ENCODE data around the gene HABP4. TPM values are rescaled to one million over a fixed set of nuclear protein-coding genes. Genes with fewer than 3 reads are reported as not detected.

Gene HABP4
- total and polyA plus RNA-seq, 4 donors = 1.1 to 4.0 (median 2.9) TPM

DNA sequence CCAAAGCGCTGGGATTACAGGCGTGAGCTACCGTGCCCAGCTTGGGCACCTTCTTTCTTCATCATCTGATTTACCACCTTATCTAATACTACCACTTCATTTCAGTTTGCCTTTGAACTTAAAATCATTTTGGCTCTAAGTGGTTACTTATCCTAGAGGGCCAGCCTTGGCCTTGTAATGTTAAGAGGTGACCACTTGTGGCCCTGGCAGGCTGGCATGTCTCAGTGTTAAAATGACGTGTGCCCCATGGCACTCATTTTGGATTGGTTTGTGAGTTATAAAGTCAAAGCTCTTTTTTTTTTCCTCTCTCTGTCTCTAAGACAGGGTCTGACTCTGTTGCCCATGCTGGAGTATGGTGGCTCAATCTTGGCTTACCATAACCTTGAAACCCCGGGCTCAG is 17.8 kb downstream of the HABP4 start:
- Histone ChIP-seq H3K9me3 (ENCODE audit: control insufficient read depth in 4 of 4, low read length in 3 of 4) (no peaks in the 10 kb centered on the region), H3K27me3 (ENCODE audit: control insufficient read depth in 4 of 4, insufficient read depth in 4 of 4, low read length in 3 of 4) (no peaks in the 10 kb centered on the region), H3K4me3 (ENCODE audit: low read depth in 1 of 3, low read length in 3 of 3) (no peak overlapping the region), H3K4me1 (ENCODE audit: control insufficient read depth in 4 of 4, insufficient read depth in 4 of 4, low read length in 3 of 4) (no peaks in the 10 kb centered on the region), H3K36me3 (ENCODE audit: control insufficient read depth in 4 of 4, insufficient read depth in 3 of 4, low read depth in 1 of 4, low read length in 3 of 4) (peaks cover 0 to 2% (median 1%) of the 10 kb centered on the region in 4 donors), H3K9ac (ENCODE audit: low read depth in 1 of 2, low read length in 2 of 2) (no peak overlapping the region), H3K27ac (ENCODE audit: low read depth in 1 of 2, low read length in 2 of 2) (no peak overlapping the region)
- TF ChIP-seq EGR1 (IDR thresholded peaks at IDR 0.05; ENCODE audit: low read depth in 2 of 2) (no peak), HNF4A (conservative IDR thresholded peaks at IDR 0.05) (no peak), FOXA1 (IDR thresholded peaks at IDR 0.05) (no peak), NR2F2 (IDR thresholded peaks at IDR 0.05) (no peak), JUND (IDR thresholded peaks at IDR 0.05) (no peak), FOXA2 (IDR thresholded peaks at IDR 0.05) (no peak), RXRA (IDR thresholded peaks at IDR 0.05) (no peak), HNF4G (IDR thresholded peaks at IDR 0.05) (no peak), GABPA (IDR thresholded peaks at IDR 0.05 in 1 of 2, conservative IDR thresholded peaks at IDR 0.05 in 1 of 2) (no peak), RAD21 (IDR thresholded peaks at IDR 0.05) (no peak), TAF1 (conservative IDR thresholded peaks at IDR 0.05) (no peak), YY1 (IDR thresholded peaks at IDR 0.05) (no peak), SP1 (IDR thresholded peaks at IDR 0.05) (no peak)
- TF ChIP-seq, protein P1, sequence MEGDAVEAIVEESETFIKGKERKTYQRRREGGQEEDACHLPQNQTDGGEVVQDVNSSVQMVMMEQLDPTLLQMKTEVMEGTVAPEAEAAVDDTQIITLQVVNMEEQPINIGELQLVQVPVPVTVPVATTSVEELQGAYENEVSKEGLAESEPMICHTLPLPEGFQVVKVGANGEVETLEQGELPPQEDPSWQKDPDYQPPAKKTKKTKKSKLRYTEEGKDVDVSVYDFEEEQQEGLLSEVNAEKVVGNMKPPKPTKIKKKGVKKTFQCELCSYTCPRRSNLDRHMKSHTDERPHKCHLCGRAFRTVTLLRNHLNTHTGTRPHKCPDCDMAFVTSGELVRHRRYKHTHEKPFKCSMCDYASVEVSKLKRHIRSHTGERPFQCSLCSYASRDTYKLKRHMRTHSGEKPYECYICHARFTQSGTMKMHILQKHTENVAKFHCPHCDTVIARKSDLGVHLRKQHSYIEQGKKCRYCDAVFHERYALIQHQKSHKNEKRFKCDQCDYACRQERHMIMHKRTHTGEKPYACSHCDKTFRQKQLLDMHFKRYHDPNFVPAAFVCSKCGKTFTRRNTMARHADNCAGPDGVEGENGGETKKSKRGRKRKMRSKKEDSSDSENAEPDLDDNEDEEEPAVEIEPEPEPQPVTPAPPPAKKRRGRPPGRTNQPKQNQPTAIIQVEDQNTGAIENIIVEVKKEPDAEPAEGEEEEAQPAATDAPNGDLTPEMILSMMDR (IDR thresholded peaks at IDR 0.05; ENCODE audit: low read depth, low read length, missing input control) = no peak
- TF ChIP-seq, protein P2, sequence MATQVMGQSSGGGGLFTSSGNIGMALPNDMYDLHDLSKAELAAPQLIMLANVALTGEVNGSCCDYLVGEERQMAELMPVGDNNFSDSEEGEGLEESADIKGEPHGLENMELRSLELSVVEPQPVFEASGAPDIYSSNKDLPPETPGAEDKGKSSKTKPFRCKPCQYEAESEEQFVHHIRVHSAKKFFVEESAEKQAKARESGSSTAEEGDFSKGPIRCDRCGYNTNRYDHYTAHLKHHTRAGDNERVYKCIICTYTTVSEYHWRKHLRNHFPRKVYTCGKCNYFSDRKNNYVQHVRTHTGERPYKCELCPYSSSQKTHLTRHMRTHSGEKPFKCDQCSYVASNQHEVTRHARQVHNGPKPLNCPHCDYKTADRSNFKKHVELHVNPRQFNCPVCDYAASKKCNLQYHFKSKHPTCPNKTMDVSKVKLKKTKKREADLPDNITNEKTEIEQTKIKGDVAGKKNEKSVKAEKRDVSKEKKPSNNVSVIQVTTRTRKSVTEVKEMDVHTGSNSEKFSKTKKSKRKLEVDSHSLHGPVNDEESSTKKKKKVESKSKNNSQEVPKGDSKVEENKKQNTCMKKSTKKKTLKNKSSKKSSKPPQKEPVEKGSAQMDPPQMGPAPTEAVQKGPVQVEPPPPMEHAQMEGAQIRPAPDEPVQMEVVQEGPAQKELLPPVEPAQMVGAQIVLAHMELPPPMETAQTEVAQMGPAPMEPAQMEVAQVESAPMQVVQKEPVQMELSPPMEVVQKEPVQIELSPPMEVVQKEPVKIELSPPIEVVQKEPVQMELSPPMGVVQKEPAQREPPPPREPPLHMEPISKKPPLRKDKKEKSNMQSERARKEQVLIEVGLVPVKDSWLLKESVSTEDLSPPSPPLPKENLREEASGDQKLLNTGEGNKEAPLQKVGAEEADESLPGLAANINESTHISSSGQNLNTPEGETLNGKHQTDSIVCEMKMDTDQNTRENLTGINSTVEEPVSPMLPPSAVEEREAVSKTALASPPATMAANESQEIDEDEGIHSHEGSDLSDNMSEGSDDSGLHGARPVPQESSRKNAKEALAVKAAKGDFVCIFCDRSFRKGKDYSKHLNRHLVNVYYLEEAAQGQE (IDR thresholded peaks at IDR 0.05) = no peak
- TF ChIP-seq, protein P3, sequence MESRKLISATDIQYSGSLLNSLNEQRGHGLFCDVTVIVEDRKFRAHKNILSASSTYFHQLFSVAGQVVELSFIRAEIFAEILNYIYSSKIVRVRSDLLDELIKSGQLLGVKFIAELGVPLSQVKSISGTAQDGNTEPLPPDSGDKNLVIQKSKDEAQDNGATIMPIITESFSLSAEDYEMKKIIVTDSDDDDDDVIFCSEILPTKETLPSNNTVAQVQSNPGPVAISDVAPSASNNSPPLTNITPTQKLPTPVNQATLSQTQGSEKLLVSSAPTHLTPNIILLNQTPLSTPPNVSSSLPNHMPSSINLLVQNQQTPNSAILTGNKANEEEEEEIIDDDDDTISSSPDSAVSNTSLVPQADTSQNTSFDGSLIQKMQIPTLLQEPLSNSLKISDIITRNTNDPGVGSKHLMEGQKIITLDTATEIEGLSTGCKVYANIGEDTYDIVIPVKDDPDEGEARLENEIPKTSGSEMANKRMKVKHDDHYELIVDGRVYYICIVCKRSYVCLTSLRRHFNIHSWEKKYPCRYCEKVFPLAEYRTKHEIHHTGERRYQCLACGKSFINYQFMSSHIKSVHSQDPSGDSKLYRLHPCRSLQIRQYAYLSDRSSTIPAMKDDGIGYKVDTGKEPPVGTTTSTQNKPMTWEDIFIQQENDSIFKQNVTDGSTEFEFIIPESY (IDR thresholded peaks at IDR 0.05) = no peak
- TF ChIP-seq, protein P4, sequence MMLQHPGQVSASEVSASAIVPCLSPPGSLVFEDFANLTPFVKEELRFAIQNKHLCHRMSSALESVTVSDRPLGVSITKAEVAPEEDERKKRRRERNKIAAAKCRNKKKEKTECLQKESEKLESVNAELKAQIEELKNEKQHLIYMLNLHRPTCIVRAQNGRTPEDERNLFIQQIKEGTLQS (IDR thresholded peaks at IDR 0.05) = no peak
- TF ChIP-seq, protein P5, sequence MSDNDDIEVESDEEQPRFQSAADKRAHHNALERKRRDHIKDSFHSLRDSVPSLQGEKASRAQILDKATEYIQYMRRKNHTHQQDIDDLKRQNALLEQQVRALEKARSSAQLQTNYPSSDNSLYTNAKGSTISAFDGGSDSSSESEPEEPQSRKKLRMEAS (IDR thresholded peaks at IDR 0.05) = no peak
- 95% methylated on average over 5 of the region's 5 CpGs for WGBS
- DNase-seq (ENCODE audit: low spot score) = no peak

Measured in liver (tissue), 9 donors.